H1 (cell line): ENCODE results near the gene DRD1.

Experiments used
- NANOG ChIP-seq: IDR thresholded peaks from 2 replicates; pipeline ENCODE4 v1.6.1; 2011; ENCODE audit warnings: low read length, low read depth, mild to moderate bottlenecking, inconsistent platforms; ENCODE audit not compliant: insufficient read depth, poor library complexity, severe bottlenecking
- TAF1 ChIP-seq: IDR thresholded peaks from 2 replicates; pipeline ENCODE4 v1.6.1; 2011; ENCODE audit warnings: mild to moderate bottlenecking, low read depth, low read length
- TF ChIP-seq, protein P1 (sequence below), 3 experiments: IDR thresholded peaks; 1 replicate in 2 of 3; 2 replicates in 1 of 3; pipeline versions ENCODE4 v1.5.1 to v1.6.1; 2011; ENCODE audit warnings: low read length in 3 of 3, mild to moderate bottlenecking in 3 of 3, inconsistent platforms in 2 of 3, low read depth in 1 of 3, moderate library complexity in 1 of 3; ENCODE audit not compliant: insufficient read depth in 1 of 3; ENCODE audit errors: control extremely low read depth in 1 of 3

- TF ChIP-seq, protein P1, sequence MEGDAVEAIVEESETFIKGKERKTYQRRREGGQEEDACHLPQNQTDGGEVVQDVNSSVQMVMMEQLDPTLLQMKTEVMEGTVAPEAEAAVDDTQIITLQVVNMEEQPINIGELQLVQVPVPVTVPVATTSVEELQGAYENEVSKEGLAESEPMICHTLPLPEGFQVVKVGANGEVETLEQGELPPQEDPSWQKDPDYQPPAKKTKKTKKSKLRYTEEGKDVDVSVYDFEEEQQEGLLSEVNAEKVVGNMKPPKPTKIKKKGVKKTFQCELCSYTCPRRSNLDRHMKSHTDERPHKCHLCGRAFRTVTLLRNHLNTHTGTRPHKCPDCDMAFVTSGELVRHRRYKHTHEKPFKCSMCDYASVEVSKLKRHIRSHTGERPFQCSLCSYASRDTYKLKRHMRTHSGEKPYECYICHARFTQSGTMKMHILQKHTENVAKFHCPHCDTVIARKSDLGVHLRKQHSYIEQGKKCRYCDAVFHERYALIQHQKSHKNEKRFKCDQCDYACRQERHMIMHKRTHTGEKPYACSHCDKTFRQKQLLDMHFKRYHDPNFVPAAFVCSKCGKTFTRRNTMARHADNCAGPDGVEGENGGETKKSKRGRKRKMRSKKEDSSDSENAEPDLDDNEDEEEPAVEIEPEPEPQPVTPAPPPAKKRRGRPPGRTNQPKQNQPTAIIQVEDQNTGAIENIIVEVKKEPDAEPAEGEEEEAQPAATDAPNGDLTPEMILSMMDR (IDR thresholded peaks at IDR 0.05; ENCODE audit: control extremely low read depth in 1 of 3, insufficient read depth in 1 of 3, low read depth in 1 of 3, low read length in 3 of 3), result no peak
- TF ChIP-seq NANOG (no peak), TAF1 (no peak)
Observed at GRCh38 chr5:175422058-175422457, 21.9 kb downstream of the DRD1 start.
